ENCODE results near the gene DCTN1.

The DCTN1 gene

GRCh38 chr2:74321737-74322136 is 58.4 kb downstream of the DCTN1 start:
- no peak for DNase-seq (ENCODE audit: low read depth in 2 of 2)

GRCh38 chr2:74317701-74318100 is 62.4 kb downstream of the DCTN1 start:
- DNase-seq (ENCODE audit: low read depth in 2 of 2) = no peak

GRCh38 chr2:74316627-74317295 is 63.4 kb downstream of the DCTN1 start:
- DNase-seq (ENCODE audit: low read depth in 2 of 2) = no peak

- DNase-seq (ENCODE audit: low read depth in 2 of 2) = no peak
Measured at GRCh38 chr2:74314107-74314506, 66.0 kb downstream of the DCTN1 start.

- DNase-seq (ENCODE audit: low read depth in 2 of 2) = no peak
Measured at GRCh38 chr2:74313497-74313896, 66.6 kb downstream of the DCTN1 start.

GRCh38 chr2:74312913-74313312 is 67.2 kb downstream of the DCTN1 start:
- DNase-seq (ENCODE audit: low read depth in 2 of 2) = no peak

Data from activated CD8-positive, alpha-beta memory T cell treated with anti-CD3 and anti-CD28 coated beads for 4 hours (primary cell).